GM12873 (cell line): ENCODE data around the gene SLC4A2.

Experiments
- TF ChIP-seq, protein P1 (sequence below): IDR thresholded peaks from 2 replicates; pipeline ENCODE4 v1.5.1; 2012; ENCODE audit warnings: low read depth, mild to moderate bottlenecking, moderate library complexity, low read length, control low read depth; ENCODE audit not compliant: insufficient read depth; ENCODE audit errors: missing control alignments

The SLC4A2 gene

DNA sequence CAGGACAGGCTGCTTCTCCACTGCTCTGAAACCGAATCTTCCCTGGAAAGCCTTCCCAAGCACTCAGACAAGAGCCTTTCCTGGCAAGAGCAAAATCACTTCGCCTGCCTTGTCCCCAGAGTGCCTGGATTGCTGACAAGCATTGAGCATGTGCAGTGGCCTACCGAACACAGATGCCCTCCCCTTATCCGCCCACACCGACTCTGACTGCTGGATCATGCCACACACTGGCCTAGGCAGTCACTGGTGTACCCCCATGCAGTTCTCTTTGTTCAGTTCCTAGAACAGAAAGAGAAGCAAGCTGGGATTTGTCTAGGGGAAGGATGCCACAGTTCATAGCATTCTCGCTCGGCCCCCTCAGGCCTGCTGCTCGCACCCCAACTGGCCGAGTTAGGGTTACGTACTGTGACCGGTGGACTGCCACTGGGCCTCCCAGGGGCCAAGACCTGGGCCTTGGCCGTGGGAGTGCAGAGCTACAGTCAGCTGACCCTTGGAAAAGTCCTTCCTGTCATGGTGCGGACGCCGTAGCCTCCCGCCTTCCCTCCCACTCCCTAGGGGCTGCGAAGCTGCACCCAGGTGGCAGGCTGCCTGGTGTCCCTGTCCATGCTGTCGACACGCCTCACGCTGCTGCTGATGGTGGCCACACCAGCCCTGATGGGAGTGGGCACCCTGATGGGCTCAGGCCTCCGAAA, 24.2 kb upstream of the SLC4A2 start:
- TF ChIP-seq, protein P1, sequence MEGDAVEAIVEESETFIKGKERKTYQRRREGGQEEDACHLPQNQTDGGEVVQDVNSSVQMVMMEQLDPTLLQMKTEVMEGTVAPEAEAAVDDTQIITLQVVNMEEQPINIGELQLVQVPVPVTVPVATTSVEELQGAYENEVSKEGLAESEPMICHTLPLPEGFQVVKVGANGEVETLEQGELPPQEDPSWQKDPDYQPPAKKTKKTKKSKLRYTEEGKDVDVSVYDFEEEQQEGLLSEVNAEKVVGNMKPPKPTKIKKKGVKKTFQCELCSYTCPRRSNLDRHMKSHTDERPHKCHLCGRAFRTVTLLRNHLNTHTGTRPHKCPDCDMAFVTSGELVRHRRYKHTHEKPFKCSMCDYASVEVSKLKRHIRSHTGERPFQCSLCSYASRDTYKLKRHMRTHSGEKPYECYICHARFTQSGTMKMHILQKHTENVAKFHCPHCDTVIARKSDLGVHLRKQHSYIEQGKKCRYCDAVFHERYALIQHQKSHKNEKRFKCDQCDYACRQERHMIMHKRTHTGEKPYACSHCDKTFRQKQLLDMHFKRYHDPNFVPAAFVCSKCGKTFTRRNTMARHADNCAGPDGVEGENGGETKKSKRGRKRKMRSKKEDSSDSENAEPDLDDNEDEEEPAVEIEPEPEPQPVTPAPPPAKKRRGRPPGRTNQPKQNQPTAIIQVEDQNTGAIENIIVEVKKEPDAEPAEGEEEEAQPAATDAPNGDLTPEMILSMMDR: no peak

DNA sequence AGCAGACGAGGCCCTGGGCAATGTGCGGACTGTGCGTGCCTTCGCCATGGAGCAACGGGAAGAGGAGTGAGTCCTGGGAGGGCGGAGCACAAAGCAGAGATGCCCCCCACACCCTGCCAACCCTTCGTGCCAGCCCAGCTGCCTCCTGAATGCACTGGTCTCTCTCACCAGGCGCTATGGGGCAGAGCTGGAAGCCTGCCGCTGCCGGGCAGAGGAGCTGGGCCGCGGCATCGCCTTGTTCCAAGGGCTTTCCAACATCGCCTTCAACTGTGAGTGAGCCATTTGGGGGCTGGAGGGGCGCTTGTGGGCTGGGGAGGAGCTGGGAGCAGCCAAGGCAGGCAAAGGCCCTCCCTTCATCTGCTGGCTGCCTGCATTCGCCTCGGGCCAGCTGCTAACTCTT, 23.5 kb upstream of the SLC4A2 start:
- TF ChIP-seq, protein P1: no peak

DNA sequence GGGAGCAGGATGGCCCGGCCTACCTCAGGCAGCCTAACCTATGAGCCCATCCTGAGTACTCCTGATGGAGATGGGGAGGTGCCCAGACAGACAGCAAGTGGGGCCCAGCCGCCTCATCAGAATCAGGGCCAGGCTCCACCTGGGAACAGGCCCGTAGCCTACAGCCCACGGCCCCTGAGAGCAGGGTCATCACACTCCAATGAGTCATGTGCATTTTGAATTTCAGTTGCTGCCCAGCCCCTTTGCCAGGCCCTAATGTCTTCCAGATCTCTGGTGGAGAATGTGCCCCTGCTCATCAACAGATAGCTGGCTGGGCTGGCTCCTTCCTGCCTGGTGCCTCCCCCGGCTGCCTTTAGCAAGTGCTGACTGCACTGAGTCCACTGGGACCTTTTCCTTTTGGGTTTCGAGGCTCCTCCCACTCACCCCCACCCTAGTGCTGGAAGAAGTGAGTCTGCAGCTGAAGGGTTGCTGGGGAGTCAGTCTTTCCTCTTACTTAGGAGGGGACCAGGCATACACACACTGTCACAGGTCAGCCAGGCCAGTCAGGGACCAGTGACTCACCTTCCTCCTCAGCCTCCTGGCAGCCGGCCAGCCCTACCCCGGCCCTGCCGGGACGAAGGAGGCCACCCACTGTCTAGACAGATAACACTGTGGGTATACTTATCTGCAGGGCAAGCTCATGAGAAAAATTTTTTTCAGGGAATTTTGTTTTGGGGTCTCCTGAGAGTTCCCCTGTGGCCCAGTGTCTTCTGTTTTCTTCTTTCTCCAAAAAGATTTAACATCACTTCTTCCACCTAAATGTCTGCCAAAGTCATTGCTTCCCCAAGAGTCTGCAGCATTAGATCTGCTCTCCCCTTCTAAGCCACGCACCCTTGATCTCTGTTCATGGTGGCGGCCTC, 20.2 kb upstream of the SLC4A2 start:
- TF ChIP-seq, protein P1: no peak

DNA sequence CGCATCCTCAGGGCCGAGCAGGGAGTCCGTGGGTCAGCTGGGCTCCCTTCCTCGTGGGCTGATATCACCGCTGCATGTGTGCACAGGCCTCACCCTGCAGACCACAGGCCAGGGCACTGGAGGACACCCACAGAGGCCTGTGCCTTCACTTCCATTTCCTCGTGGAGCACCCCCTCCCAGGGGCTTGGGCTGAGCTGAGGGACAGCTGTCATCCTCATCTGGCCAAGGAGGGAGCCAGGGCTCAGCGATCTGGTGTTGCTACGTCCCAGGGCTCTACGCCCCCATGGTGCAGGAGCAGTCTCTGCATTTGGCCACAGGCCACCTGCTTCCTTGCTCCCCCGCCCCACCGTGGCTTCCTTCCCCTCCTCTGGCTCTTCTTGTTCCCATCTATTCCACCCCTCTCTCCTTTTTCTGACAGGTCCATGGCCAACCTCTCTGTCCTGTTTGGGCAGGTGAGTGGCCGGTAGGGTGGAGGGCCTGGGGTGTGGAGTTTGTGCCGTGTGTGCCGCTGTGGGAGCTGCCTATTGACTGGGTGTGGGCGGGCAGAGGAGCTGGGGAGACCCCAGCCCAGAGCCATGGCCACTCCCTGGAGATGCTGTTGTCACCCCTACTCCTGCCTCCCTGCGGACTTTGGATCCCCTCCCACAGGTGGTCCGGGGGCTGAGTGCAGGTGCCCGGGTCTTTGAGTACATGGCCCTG, 19.4 kb upstream of the SLC4A2 start:
- TF ChIP-seq, protein P1: no peak

DNA sequence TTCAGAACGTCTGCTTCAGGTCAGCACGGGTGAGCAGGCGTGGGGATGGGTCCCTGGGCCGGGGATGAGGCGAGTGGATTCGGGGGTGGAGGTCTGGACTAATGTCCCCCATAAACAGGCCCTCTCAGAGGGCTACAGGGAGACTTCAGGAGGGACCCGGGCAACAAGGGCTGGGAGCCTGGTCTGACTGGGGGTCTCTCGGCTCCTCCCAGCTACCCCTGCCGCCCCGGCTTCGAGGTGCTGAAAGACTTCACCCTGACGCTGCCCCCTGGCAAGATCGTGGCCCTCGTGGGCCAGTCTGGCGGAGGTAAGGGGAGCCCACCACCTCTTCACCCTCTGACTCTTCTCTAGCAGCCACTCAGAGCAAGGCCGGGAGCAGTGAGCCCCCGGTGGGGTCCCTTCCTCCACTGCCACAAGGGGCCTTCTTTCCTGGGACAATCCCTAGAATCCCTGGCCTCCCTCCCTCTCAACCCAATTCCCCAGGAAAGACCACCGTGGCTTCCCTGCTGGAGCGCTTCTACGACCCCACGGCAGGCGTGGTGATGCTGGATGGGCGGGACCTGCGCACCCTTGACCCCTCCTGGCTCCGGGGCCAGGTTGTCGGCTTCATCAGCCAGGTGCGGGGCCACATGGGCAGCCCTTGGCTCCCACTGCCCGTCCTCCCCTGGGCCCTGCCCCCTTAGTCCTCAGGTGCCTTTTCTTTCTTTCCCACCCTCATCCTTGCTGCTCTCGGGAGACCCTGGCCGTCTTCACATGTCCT, 18.6 kb upstream of the SLC4A2 start:
- TF ChIP-seq, protein P1: no peak

DNA sequence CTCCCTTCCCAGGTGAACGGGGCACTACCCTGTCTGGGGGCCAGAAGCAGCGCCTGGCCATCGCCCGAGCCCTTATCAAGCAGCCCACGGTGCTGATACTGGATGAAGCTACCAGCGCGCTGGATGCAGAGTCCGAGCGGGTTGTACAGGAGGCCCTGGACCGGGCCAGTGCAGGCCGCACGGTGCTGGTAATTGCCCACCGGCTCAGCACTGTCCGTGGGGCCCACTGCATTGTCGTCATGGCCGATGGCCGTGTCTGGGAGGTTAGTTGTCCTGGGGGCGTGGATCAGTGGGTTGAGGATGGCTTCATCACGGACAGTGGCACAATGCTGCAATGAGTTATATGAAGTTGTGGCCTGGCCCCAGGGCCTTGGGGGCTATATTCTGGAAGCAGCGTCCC, 15.4 kb upstream of the SLC4A2 start:
- TF ChIP-seq, protein P1: no peak
